ENCODE data around the gene PSMD5. TPM values are rescaled to one million over a fixed set of nuclear protein-coding genes. Genes with fewer than 3 reads are reported as not detected.
A peak's percentile ranks its signal among the peaks of the same experiment; 100 is the strongest.

The PSMD5 gene
- total RNA-seq, 1 donor = 32.6 TPM

- no peak overlapping the region for H3K27ac ChIP-seq (ENCODE audit: low read depth, low read length)
- H3K36me3 ChIP-seq (ENCODE audit: insufficient read depth, low read length) = peaks cover 29% of the 10 kb centered on the region
- no peaks in the 10 kb centered on the region for H3K27me3 ChIP-seq (ENCODE audit: insufficient read depth, low read length)
- H3K4me2 ChIP-seq (ENCODE audit: insufficient read depth, low read length) = peak overlapping the region; percentile 87
- TF ChIP-seq CTCF (IDR thresholded peaks at IDR 0.05; ENCODE audit: extremely low read depth, low read depth, low read length) = no peak
- H4K20me1 ChIP-seq (ENCODE audit: insufficient read depth, low read length) = no peaks in the 10 kb centered on the region
- no peak for DNase-seq (ENCODE audit: insufficient read length, low spot score, missing footprints)
- peak overlapping the region; percentile 96 for H2AFZ ChIP-seq (ENCODE audit: low read length)
- no peaks in the 10 kb centered on the region for H3K9me3 ChIP-seq (ENCODE audit: low read depth, low read length)
- H3K79me2 ChIP-seq (ENCODE audit: insufficient read depth, low read length) = no peaks in the 10 kb centered on the region
- peaks cover 9% of the 10 kb centered on the region for H3K4me1 ChIP-seq (ENCODE audit: insufficient read depth, low read length)
- H3K4me3 ChIP-seq (ENCODE audit: insufficient read depth, low read length) = peak overlapping the region; percentile 88
Observed at GRCh38 chr9:120869726-120870125, 27.0 kb upstream of the PSMD5 start.

- peak overlapping the region; percentile 88 for H3K4me3 ChIP-seq (ENCODE audit: insufficient read depth, low read length)
- H3K27ac ChIP-seq (ENCODE audit: low read depth, low read length) = peak overlapping the region; percentile 67
- TF ChIP-seq CTCF (IDR thresholded peaks at IDR 0.05; ENCODE audit: extremely low read depth, low read depth, low read length) = no peak
- H3K36me3 ChIP-seq (ENCODE audit: insufficient read depth, low read length) = peaks cover 29% of the 10 kb centered on the region
- H3K4me2 ChIP-seq (ENCODE audit: insufficient read depth, low read length) = peak overlapping the region; percentile 87
- H3K4me1 ChIP-seq (ENCODE audit: insufficient read depth, low read length) = peaks cover 9% of the 10 kb centered on the region
- peak overlapping the region; percentile 96 for H2AFZ ChIP-seq (ENCODE audit: low read length)
- no peaks in the 10 kb centered on the region for H3K79me2 ChIP-seq (ENCODE audit: insufficient read depth, low read length)
- no peaks in the 10 kb centered on the region for H4K20me1 ChIP-seq (ENCODE audit: insufficient read depth, low read length)
- H3K27me3 ChIP-seq (ENCODE audit: insufficient read depth, low read length) = no peaks in the 10 kb centered on the region
- no peak for DNase-seq (ENCODE audit: insufficient read length, low spot score, missing footprints)
- no peaks in the 10 kb centered on the region for H3K9me3 ChIP-seq (ENCODE audit: low read depth, low read length)
Observed at GRCh38 chr9:120869360-120869687, 26.6 kb upstream of the PSMD5 start.

- H2AFZ ChIP-seq (ENCODE audit: low read length) = peak overlapping the region; percentile 96
- no peaks in the 10 kb centered on the region for H4K20me1 ChIP-seq (ENCODE audit: insufficient read depth, low read length)
- peak overlapping the region; percentile 87 for H3K4me2 ChIP-seq (ENCODE audit: insufficient read depth, low read length)
- peak overlapping the region; percentile 88 for H3K4me3 ChIP-seq (ENCODE audit: insufficient read depth, low read length)
- H3K79me2 ChIP-seq (ENCODE audit: insufficient read depth, low read length) = no peaks in the 10 kb centered on the region
- H3K9me3 ChIP-seq (ENCODE audit: low read depth, low read length) = no peaks in the 10 kb centered on the region
- TF ChIP-seq CTCF (IDR thresholded peaks at IDR 0.05; ENCODE audit: extremely low read depth, low read depth, low read length) = peak; percentile 46
- H3K36me3 ChIP-seq (ENCODE audit: insufficient read depth, low read length) = peaks cover 33% of the 10 kb centered on the region
- H3K4me1 ChIP-seq (ENCODE audit: insufficient read depth, low read length) = peaks cover 9% of the 10 kb centered on the region
- H3K27me3 ChIP-seq (ENCODE audit: insufficient read depth, low read length) = no peaks in the 10 kb centered on the region
- DNase-seq (ENCODE audit: insufficient read length, low spot score, missing footprints) = peak; percentile 99
- peak overlapping the region; percentile 67 for H3K27ac ChIP-seq (ENCODE audit: low read depth, low read length)
Observed at GRCh38 chr9:120868676-120869359, 26.1 kb upstream of the PSMD5 start.

- Histone ChIP-seq H3K27me3 (ENCODE audit: insufficient read depth, low read length) (no peaks in the 10 kb centered on the region), H3K27ac (ENCODE audit: low read depth, low read length) (peak overlapping the region; percentile 47), H2AFZ (ENCODE audit: low read length) (peak overlapping the region; percentile 91), H3K4me3 (ENCODE audit: insufficient read depth, low read length) (peak overlapping the region; percentile 72), H3K4me2 (ENCODE audit: insufficient read depth, low read length) (peak overlapping the region; percentile 82), H3K36me3 (ENCODE audit: insufficient read depth, low read length) (peaks cover 30% of the 10 kb centered on the region), H3K79me2 (ENCODE audit: insufficient read depth, low read length) (no peaks in the 10 kb centered on the region), H3K4me1 (ENCODE audit: insufficient read depth, low read length) (peaks cover 9% of the 10 kb centered on the region), H4K20me1 (ENCODE audit: insufficient read depth, low read length) (no peaks in the 10 kb centered on the region), H3K9me3 (ENCODE audit: low read depth, low read length) (no peaks in the 10 kb centered on the region)
- no peak for DNase-seq (ENCODE audit: insufficient read length, low spot score, missing footprints)
- no peak for TF ChIP-seq CTCF (IDR thresholded peaks at IDR 0.05; ENCODE audit: extremely low read depth, low read depth, low read length)
Observed at GRCh38 chr9:120868339-120868675, 25.6 kb upstream of the PSMD5 start.

All from osteoblast (primary cell).